BLaER1 treated with 17β-estradiol and CSF1 and Interleukin-3, amounts not matched to agents 10 nM and 100 nM (cell line): Measurements from ENCODE around the gene CCDC177.

Source experiments
- H3K27ac ChIP-seq, 11 experiments: shearing (Covaris generic); formaldehyde crosslinking; 2 replicates each; pipeline ENCODE4 v1.8.1; 2022
- H3K27me3 ChIP-seq, 11 experiments: shearing (Covaris generic); formaldehyde crosslinking; 2 replicates each; pipeline ENCODE4 v1.8.1; 2022
- H3K36me3 ChIP-seq, 11 experiments: shearing (Covaris generic); formaldehyde crosslinking; 2 replicates each; pipeline ENCODE4 v1.8.1; 2022
- H3K4me1 ChIP-seq, 10 experiments: shearing (Covaris generic); formaldehyde crosslinking; 2 replicates each; pipeline ENCODE4 v1.8.1; 2022
- H3K4me2 ChIP-seq, 11 experiments: shearing (Covaris generic); formaldehyde crosslinking; 2 replicates each; pipeline ENCODE4 v1.8.1; 2022
- H3K4me3 ChIP-seq, 10 experiments: shearing (Covaris generic); formaldehyde crosslinking; 2 replicates each; pipeline ENCODE4 v1.8.1; 2022
- H3K9ac ChIP-seq, 11 experiments: shearing (Covaris generic); formaldehyde crosslinking; 2 replicates each; pipeline ENCODE4 v1.8.1; 2022
- H3K9me3 ChIP-seq, 11 experiments: shearing (Covaris generic); formaldehyde crosslinking; replicated peaks in 1 of 11; 2 replicates each; pipeline ENCODE4 v1.8.1; 2022
- H4K20me1 ChIP-seq, 11 experiments: shearing (Covaris generic); formaldehyde crosslinking; 2 replicates each; pipeline ENCODE4 v1.8.1; 2022
- Cebpa-rat ChIP-seq, 11 experiments: shearing (Covaris generic); IDR thresholded peaks; 2 replicates each; pipeline ENCODE4 v1.8.1; 2022

CCDC177 gene

DNA sequence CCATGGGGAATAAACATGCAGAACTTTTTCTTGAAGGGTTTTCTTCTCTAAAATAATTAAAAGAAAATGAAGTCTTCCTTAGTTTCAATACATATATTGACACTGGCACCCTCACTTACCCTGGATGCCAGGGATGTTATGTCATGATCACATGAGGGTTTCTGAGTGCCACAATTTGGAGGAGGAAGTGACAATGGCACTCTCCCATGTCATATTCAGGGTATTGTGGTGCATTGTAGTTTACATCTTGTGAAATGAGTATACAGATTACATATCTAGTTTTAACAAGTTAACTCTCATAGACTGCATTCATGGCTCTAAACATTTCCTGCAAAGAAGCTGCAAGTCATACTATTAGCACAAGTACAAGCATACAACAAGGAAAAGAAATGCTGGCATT is 37.7 kb downstream of the CCDC177 start:
- H3K27ac ChIP-seq: peak overlapping the region in 1 of 11 experiments; percentile 45; a peak in 2 of 22 replicates
- peak overlapping the region in 6 of 11 experiments; percentile 11 to 67 (median 24); a peak in 5 of 22 replicates for H3K4me2 ChIP-seq
- no peak for TF ChIP-seq Cebpa-rat (IDR thresholded peaks at IDR 0.05)
- H3K9ac ChIP-seq: no peak overlapping the region
- peaks cover 0 to 10% (median 0%) of the 10 kb centered on the region in 11 experiments; a peak in 3 of 22 replicates for H3K9me3 ChIP-seq
- no peak overlapping the region for H3K4me3 ChIP-seq
- peaks cover 0 to 46% (median 5%) of the 10 kb centered on the region in 10 experiments; a peak in 9 of 20 replicates for H3K4me1 ChIP-seq
- H3K36me3 ChIP-seq: no peaks in the 10 kb centered on the region
- no peaks in the 10 kb centered on the region for H3K27me3 ChIP-seq
- no peaks in the 10 kb centered on the region for H4K20me1 ChIP-seq

DNA sequence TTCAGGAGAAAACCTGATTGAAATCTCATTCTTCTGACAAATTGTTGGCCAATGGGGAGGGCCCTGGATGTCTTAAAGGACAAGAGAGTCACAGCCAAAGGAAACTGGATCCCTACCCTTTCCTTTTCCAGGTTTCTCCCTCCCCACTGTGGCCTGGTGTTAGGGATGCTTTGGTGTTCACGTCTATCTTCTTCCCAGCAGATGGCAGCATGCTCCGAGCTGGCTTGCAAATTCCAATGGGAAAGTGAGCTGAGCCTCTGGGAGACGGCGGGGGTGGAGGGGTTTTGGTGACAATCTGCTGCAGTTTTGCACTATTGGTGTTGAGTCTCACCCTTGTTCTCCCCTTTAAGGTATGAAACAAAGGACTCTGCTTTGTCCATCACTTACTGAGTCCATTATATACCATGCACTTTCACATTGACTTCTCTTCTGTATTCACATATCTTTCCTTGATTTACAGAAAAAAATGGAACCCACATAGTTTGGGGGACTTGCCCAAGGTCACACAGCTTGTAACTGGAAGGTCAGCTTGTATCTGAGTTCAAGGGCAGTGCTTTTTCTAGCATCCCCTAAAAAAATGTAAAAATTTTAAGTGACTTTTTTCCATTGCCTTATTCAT is 39.3 kb downstream of the CCDC177 start:
- Histone ChIP-seq H3K27ac (no peak overlapping the region), H3K9me3 (peaks cover 0 to 10% (median 0%) of the 10 kb centered on the region in 11 experiments; a peak in 3 of 22 replicates), H3K4me2 (no peak overlapping the region), H3K4me3 (no peak overlapping the region), H3K9ac (no peak overlapping the region), H3K4me1 (peaks cover 0 to 37% (median 3%) of the 10 kb centered on the region in 10 experiments; a peak in 9 of 20 replicates), H3K36me3 (no peaks in the 10 kb centered on the region), H3K27me3 (no peaks in the 10 kb centered on the region), H4K20me1 (no peaks in the 10 kb centered on the region)
- no peak for TF ChIP-seq Cebpa-rat (IDR thresholded peaks at IDR 0.05)

DNA sequence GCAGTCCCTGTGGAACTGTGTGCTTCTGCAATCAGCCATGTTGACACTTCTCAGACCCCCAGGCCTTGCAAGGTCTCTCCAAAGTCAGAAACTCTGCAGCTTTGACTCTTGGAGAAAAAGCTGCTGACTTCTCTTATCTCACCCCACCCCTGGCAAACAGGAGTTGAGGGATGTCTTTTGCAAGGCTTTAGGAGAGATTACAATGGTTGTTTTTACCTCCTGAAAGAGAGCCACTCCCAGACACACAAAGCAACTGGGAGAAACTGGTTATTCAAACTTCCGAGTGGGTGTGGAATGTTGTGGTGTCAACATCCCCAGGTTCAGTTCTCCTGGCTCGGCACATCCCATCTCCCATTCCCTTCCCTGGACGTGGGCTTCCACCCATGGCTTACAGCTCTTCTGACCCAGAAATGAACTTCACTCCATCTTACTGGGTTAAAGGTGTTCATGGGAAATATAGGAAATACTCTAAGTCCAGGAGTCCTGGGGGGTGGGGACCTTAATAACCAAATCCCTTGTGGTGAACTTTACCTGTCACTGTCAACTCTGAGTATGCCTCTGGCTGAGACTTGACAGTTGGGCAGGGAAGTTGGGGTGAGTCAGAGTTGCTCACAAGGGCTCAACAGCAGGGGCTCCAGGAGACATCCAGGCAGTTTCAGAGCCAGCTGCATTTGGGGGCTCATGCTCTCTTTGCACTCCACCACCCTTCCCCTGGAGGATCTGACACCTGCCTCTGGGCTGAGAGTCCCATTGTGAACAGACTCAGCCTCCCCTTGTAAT is 41.9 kb downstream of the CCDC177 start:
- no peaks in the 10 kb centered on the region for H3K36me3 ChIP-seq
- no peak overlapping the region for H3K27ac ChIP-seq
- TF ChIP-seq Cebpa-rat (IDR thresholded peaks at IDR 0.05): no peak
- no peaks in the 10 kb centered on the region for H3K27me3 ChIP-seq
- no peaks in the 10 kb centered on the region; a peak in 1 of 22 replicates for H4K20me1 ChIP-seq
- no peaks in the 10 kb centered on the region for H3K9me3 ChIP-seq
- no peak overlapping the region for H3K4me3 ChIP-seq
- H3K9ac ChIP-seq: no peak overlapping the region
- H3K4me2 ChIP-seq: no peak overlapping the region
- H3K4me1 ChIP-seq: peaks cover 0 to 17% (median 0%) of the 10 kb centered on the region in 10 experiments; a peak in 6 of 20 replicates

DNA sequence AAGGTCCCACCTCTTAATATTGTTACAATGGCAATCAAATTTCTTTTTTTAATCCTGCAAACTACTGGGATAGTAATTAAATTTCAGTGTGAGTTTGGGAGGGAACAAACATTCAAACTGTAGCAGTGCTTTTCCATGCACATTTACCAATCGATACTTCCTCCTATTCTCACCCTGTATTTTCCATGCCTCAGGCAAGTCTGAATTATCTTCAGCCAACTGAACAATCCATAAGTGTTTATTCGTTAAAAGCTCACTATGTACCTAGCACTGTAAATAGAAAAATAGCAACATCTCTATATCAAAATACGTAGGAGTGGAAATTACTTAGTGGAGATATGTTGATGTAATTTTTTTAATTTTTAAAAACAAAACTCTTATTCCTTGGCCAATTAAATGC is 43.5 kb downstream of the CCDC177 start:
- H3K27ac ChIP-seq: no peak overlapping the region

DNA sequence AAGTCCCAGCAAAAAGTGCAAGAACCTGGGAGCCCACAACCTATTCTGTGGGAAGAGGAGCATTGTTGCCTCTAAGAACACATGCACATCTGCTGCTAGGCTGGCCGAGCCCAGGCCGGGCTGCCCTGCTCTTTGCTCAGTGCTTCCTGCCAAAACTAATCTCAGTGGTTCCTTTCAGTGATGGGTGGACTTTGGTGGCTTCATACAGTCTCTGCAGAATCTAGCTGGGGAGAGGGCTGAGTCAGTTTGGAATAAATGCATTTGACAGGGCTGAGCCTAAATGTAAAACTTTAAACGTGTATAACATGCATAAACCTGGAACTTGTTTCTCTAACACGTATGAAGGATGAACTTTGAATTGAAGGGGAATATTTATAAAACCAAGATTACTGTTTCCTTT is 44.6 kb downstream of the CCDC177 start:
- Histone ChIP-seq H3K4me2 (no peak overlapping the region), H4K20me1 (no peaks in the 10 kb centered on the region; a peak in 1 of 22 replicates), H3K36me3 (no peaks in the 10 kb centered on the region), H3K9me3 (no peaks in the 10 kb centered on the region), H3K4me3 (no peak overlapping the region), H3K27ac (no peak overlapping the region), H3K27me3 (no peaks in the 10 kb centered on the region), H3K9ac (no peak overlapping the region), H3K4me1 (no peaks in the 10 kb centered on the region)
- TF ChIP-seq Cebpa-rat (IDR thresholded peaks at IDR 0.05): no peak

More for the DNA sequence above, 43.5 kb downstream of the CCDC177 start:
- H3K4me3 ChIP-seq: no peak overlapping the region
- H3K27me3 ChIP-seq: no peaks in the 10 kb centered on the region
- no peaks in the 10 kb centered on the region for H3K36me3 ChIP-seq
- no peak overlapping the region for H3K4me2 ChIP-seq
- no peaks in the 10 kb centered on the region for H3K9me3 ChIP-seq
- TF ChIP-seq Cebpa-rat (IDR thresholded peaks at IDR 0.05): no peak
- peaks cover 0 to 1% (median 0%) of the 10 kb centered on the region in 10 experiments; a peak in 1 of 20 replicates for H3K4me1 ChIP-seq
- H3K9ac ChIP-seq: no peak overlapping the region
- H4K20me1 ChIP-seq: no peaks in the 10 kb centered on the region; a peak in 1 of 22 replicates

DNA sequence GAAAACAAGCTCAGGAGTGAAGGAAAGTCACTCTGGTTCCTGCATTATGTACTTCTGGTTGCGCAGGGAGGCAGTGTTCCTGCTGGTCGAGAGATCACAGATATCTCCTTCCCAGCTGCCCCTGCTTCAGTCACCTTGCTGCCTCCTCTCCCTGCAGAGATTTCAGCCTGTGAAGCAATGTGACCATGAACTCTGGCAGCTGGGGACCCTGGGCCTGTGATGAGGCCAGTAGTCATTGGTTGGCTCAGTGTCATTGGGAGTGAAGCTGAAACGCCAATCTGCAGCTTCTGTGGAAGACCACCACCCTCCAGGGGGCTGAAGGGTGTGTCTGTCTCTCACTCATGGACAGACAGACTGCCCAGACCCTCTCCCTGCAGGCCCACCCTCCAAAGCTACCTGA is 45.1 kb downstream of the CCDC177 start:
- no peak overlapping the region for H3K4me3 ChIP-seq
- TF ChIP-seq Cebpa-rat (IDR thresholded peaks at IDR 0.05): no peak
- no peak overlapping the region for H3K27ac ChIP-seq
- H3K27me3 ChIP-seq: no peaks in the 10 kb centered on the region
- no peaks in the 10 kb centered on the region for H3K9me3 ChIP-seq
- H4K20me1 ChIP-seq: no peaks in the 10 kb centered on the region; a peak in 1 of 22 replicates
- no peaks in the 10 kb centered on the region for H3K36me3 ChIP-seq
- H3K9ac ChIP-seq: no peak overlapping the region
- H3K4me2 ChIP-seq: no peak overlapping the region
- no peaks in the 10 kb centered on the region for H3K4me1 ChIP-seq

DNA sequence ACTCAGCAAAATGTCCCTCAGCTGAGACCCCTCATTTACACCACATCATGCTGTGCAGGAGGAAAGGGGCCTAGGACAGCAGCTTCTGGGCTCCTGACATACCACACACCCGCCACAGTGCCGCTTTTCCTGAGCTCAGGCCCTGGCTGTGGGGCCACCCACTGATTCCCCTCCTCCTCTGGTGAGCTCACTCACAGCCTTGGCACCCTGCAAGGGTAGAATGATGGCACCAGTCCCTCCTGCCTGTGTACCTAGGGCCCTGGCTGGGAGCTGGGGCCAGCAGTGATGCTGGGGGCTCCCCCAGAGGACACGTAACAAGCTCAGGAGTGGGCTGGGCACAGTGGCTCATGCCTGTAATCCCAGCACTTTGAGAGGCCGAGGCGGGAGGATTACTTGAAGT is 45.7 kb downstream of the CCDC177 start:
- no peaks in the 10 kb centered on the region for H3K9me3 ChIP-seq
- H3K4me3 ChIP-seq: no peak overlapping the region
- no peaks in the 10 kb centered on the region; a peak in 1 of 22 replicates for H4K20me1 ChIP-seq
- no peak overlapping the region for H3K4me2 ChIP-seq
- H3K9ac ChIP-seq: no peak overlapping the region
- no peak for TF ChIP-seq Cebpa-rat (IDR thresholded peaks at IDR 0.05)
- H3K27me3 ChIP-seq: no peaks in the 10 kb centered on the region
- H3K27ac ChIP-seq: no peak overlapping the region
- H3K4me1 ChIP-seq: 0 out of 20 replicates have a peak, but pooled peaks cover 0 to 6% (median 0%) of the 10 kb centered on the region in 10 experiments
- no peaks in the 10 kb centered on the region for H3K36me3 ChIP-seq

DNA sequence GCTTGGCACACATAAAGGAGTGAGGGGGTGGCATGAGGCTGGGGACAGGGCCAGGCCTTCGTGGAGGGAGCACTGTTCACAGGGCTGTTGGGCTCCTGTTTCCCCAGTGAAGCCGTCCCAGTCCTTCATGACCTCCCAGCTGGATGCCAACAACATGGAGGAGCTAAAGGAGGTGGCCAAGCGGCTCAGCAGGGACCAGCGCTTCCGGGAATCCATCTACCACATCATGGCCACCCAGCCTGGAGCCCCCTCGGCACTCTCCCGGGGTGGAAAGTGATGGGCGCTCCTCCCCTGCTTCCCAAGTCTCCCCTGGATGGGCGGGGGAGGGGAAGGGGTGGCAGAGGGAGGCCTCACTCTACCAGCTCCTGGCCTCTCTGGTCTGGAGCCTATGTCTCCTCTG is 46.5 kb downstream of the CCDC177 start:
- Histone ChIP-seq H3K4me1 (0 out of 20 replicates have a peak, but pooled peaks cover 0 to 6% (median 0%) of the 10 kb centered on the region in 10 experiments), H3K36me3 (no peaks in the 10 kb centered on the region), H3K27ac (no peak overlapping the region), H3K4me2 (no peak overlapping the region), H4K20me1 (no peaks in the 10 kb centered on the region; a peak in 1 of 22 replicates), H3K27me3 (no peaks in the 10 kb centered on the region), H3K9ac (no peak overlapping the region), H3K9me3 (no peaks in the 10 kb centered on the region), H3K4me3 (no peak overlapping the region)
- TF ChIP-seq Cebpa-rat (IDR thresholded peaks at IDR 0.05): no peak

DNA sequence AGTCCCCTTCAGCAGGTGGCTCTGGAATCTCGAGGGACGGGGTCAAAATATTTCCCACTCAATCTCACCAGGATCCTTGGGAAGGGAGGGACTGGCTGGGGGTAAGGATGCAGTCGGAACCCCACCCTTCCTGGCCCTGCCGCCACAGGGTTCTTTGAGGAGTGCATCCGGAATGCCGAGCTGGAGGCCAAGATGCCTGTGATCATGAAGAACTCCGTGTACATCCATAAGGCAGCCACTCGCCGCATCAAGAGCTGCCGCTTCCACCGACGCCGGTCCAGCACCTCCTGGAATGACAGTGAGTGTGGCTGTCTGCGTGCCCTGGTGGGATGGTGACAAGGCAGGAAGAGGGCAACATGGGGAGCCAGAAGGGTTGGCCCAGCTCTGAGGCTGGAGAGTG is 47.0 kb downstream of the CCDC177 start:
- H3K4me3 ChIP-seq: no peak overlapping the region
- H3K36me3 ChIP-seq: no peaks in the 10 kb centered on the region
- no peaks in the 10 kb centered on the region for H3K27me3 ChIP-seq

More for the DNA sequence above, 47.0 kb downstream of the CCDC177 start:
- Histone ChIP-seq H3K4me2 (no peak overlapping the region), H3K4me1 (0 out of 20 replicates have a peak, but pooled peaks cover 0 to 6% (median 0%) of the 10 kb centered on the region in 10 experiments), H3K9ac (no peak overlapping the region), H4K20me1 (no peaks in the 10 kb centered on the region; a peak in 1 of 22 replicates), H3K27ac (no peak overlapping the region), H3K9me3 (no peaks in the 10 kb centered on the region)
- TF ChIP-seq Cebpa-rat (IDR thresholded peaks at IDR 0.05): no peak
